ENCODE results near the gene MTUS2. TPM values are rescaled to one million over a fixed set of nuclear protein-coding genes. Genes with fewer than 3 reads are reported as not detected.

Gene MTUS2
- total and polyA plus RNA-seq, 2 experiments from 2014 or later: 0.27 to 0.38 TPM

- H3K27ac ChIP-seq (ENCODE audit: low read depth): no peak overlapping the region
- H3K36me3 ChIP-seq (ENCODE audit: insufficient read depth): no peaks in the 10 kb centered on the region
- H3K4me2 ChIP-seq: no peak overlapping the region
- H3K79me2 ChIP-seq (replicated peaks; ENCODE audit: insufficient read depth): no peaks in the 10 kb centered on the region
- H3K4me3 ChIP-seq: no peak overlapping the region
- no peaks in the 10 kb centered on the region for H3K9me3 Mint-ChIP-seq
- H3K36me3 Mint-ChIP-seq (ENCODE audit: low read depth): no peaks in the 10 kb centered on the region
- no peaks in the 10 kb centered on the region; the same call in none of the 2 replicates for H3K9me2 ChIP-seq (ENCODE audit: insufficient read depth)
- DNase-seq (ENCODE audit: low spot score): no peak
- H2AFZ ChIP-seq: no peak overlapping the region
- peaks cover 4% of the 10 kb centered on the region; the same call in 1 of the 3 replicates for H3K4me1 Mint-ChIP-seq
- H3K27me3 ChIP-seq (ENCODE audit: insufficient read depth): no peaks in the 10 kb centered on the region
- TF ChIP-seq CREB1 (CRISPR knock-in tag; IDR thresholded peaks at IDR 0.05; ENCODE audit: low read depth) (no peak), REST (IDR thresholded peaks at IDR 0.05; ENCODE audit: unreplicated experiment) (no peak), NANOG (IDR thresholded peaks at IDR 0.05; ENCODE audit: borderline replicate concordance) (no peak), ZNF331 (CRISPR knock-in tag; IDR thresholded peaks at IDR 0.05; ENCODE audit: low read depth) (no peak), CTCF (conservative IDR thresholded peaks at IDR 0.05; ENCODE audit: low read depth in 2 of 2) (no peak), EZH2 (IDR thresholded peaks at IDR 0.05; ENCODE audit: low read depth, unreplicated experiment) (no peak), JUNB (IDR thresholded peaks at IDR 0.05; ENCODE audit: unreplicated experiment) (no peak)
- H3K27me3 Mint-ChIP-seq (ENCODE audit: insufficient read depth, low read depth, poor library complexity): peaks cover 3% of the 10 kb centered on the region
- no peaks in the 10 kb centered on the region for H3F3A ChIP-seq (replicated peaks; ENCODE audit: low read depth)
- no peak overlapping the region for H3K27ac Mint-ChIP-seq
- H4K20me1 ChIP-seq (replicated peaks; ENCODE audit: insufficient read depth): no peaks in the 10 kb centered on the region
- no peak for ATAC-seq
- H3K4me3 Mint-ChIP-seq: no peak overlapping the region
- no peaks in the 10 kb centered on the region for H3K4me1 ChIP-seq (ENCODE audit: insufficient read depth)
These were observed 289.8 kb downstream of the MTUS2 start for GRCh38 chr13:29109987-29110386.

GRCh38 chr13:29111446-29111845 is 291.3 kb downstream of the MTUS2 start:
- Histone ChIP-seq H3K27me3 (ENCODE audit: insufficient read depth) (no peaks in the 10 kb centered on the region), H3K4me2 (no peak overlapping the region), H2AFZ (no peak overlapping the region), H3K9me2 (ENCODE audit: insufficient read depth) (no peaks in the 10 kb centered on the region; the same call in none of the 2 replicates), H3K27ac (ENCODE audit: low read depth) (no peak overlapping the region), H3K4me3 (no peak overlapping the region), H3K79me2 (replicated peaks; ENCODE audit: insufficient read depth) (no peaks in the 10 kb centered on the region), H3F3A (replicated peaks; ENCODE audit: low read depth) (no peaks in the 10 kb centered on the region), H3K36me3 (ENCODE audit: insufficient read depth) (no peaks in the 10 kb centered on the region), H3K4me1 (ENCODE audit: insufficient read depth) (no peaks in the 10 kb centered on the region), H4K20me1 (replicated peaks; ENCODE audit: insufficient read depth) (no peaks in the 10 kb centered on the region)
- Mint-ChIP-seq H3K4me3 (no peak overlapping the region), H3K36me3 (ENCODE audit: low read depth) (no peaks in the 10 kb centered on the region), H3K27me3 (ENCODE audit: insufficient read depth, low read depth, poor library complexity) (peaks cover 3% of the 10 kb centered on the region), H3K27ac (no peak overlapping the region), H3K4me1 (no peaks in the 10 kb centered on the region), H3K9me3 (no peaks in the 10 kb centered on the region)
- DNase-seq (ENCODE audit: low spot score): no peak
- no peak for ATAC-seq
- TF ChIP-seq EZH2phosphoT487 (IDR thresholded peaks at IDR 0.05; ENCODE audit: unreplicated experiment) (no peak), ETS1 (IDR thresholded peaks at IDR 0.05) (no peak)
